Endothelial cell of umbilical vein (primary cell): ENCODE results near the gene SPAG7. TPM values are rescaled to one million over a fixed set of nuclear protein-coding genes. Genes with fewer than 3 reads are reported as not detected.

Experiments used
- BruUV-seq: library from RNA; stranded (reverse); fragments of 400-500 nt; replicated peaks from 2 replicates; lab custom pipeline; 2021; lab: Mats Ljungman, UMichigan
- CTCF ChIA-PET: fragments of 300-600, 350-600 bp; sonication (Branson Sonifier 250); formaldehyde crosslinking; loops from one replicate; lab custom pipeline; 2021; ENCODE audit warnings: antibody characterized with exemption, inconsistent platforms; lab: Charles Lee
- POLR2A ChIA-PET: fragments of 300-600, 350-600 bp; sonication (Branson Sonifier 250); formaldehyde crosslinking; loops from one replicate; lab custom pipeline; 2021; ENCODE audit warnings: antibody characterized with exemption, inconsistent platforms; lab: Charles Lee
- DNase-seq: peaks from one replicate; pipeline ENCODE4 v3.0.0-alpha.2; 2011; ENCODE audit warnings: low read depth, low spot score
- FAIRE-seq: peaks from 2 replicates; lab custom pipeline; 2011; peaks lifted over from hg19 to GRCh38; lab: Jason Lieb, UNC
- H2AFZ ChIP-seq: 2 replicates; pipeline ENCODE4 v1.6.0; 2012; ENCODE audit warnings: low read depth, low read length, control low read depth, inconsistent platforms
- H3K27ac ChIP-seq: 2 replicates; pipeline ENCODE4 v1.5.1; 2011; ENCODE audit warnings: low read depth, mild to moderate bottlenecking, control low read depth, low read length, moderate library complexity; ENCODE audit not compliant: insufficient read depth
- H3K27me3 ChIP-seq, 2 experiments: 2 replicates each; pipeline versions ENCODE4 v1.6.0 to v1.6.1; 2011; ENCODE audit warnings: low read length in 2 of 2, mixed read lengths in 1 of 2; ENCODE audit not compliant: control insufficient read depth in 2 of 2, insufficient read depth in 2 of 2
- H3K36me3 ChIP-seq, 2 experiments: 2 replicates in 1 of 2; 3 replicates in 1 of 2; pipeline ENCODE4 v1.5.1; 2011; ENCODE audit warnings: low read length in 2 of 2, mild to moderate bottlenecking in 1 of 2, moderate library complexity in 1 of 2; ENCODE audit not compliant: control insufficient read depth in 2 of 2, insufficient read depth in 2 of 2; ENCODE audit errors: extremely low read depth in 1 of 2
- H3K4me1 ChIP-seq: 3 replicates; pipeline ENCODE4 v1.5.1; 2011; ENCODE audit warnings: mild to moderate bottlenecking, low read length; ENCODE audit not compliant: control insufficient read depth, insufficient read depth; ENCODE audit errors: extremely low read depth
- H3K4me2 ChIP-seq: 2 replicates; pipeline ENCODE4 v1.6.1; 2011; ENCODE audit warnings: low read length, control low read depth, mixed read lengths; ENCODE audit not compliant: insufficient read depth
- H3K4me3 ChIP-seq, 3 experiments: fragments of 200-600 bp in 1 of 3; sonication (generic), shearing (Covaris generic) in 1 of 3; replicated peaks in 1 of 3; 2 replicates each; pipeline ENCODE4 v1.5.1; 2011 to 2016; ENCODE audit warnings: control low read depth in 3 of 3, low read length in 3 of 3, mild to moderate bottlenecking in 2 of 3, inconsistent platforms in 1 of 3, low read depth in 1 of 3, moderate library complexity in 1 of 3; ENCODE audit not compliant: insufficient read depth in 1 of 3
- H3K79me2 ChIP-seq: 2 replicates; pipeline ENCODE4 v1.6.0; 2012; ENCODE audit warnings: low read length, inconsistent platforms; ENCODE audit not compliant: control insufficient read depth, insufficient read depth
- H3K9ac ChIP-seq: replicated peaks from 2 replicates; pipeline ENCODE3; 2011; ENCODE audit warnings: low read length, control low read depth; ENCODE audit not compliant: insufficient read depth; ENCODE audit errors: extremely low read depth
- H3K9me1 ChIP-seq: replicated peaks from 3 replicates; pipeline ENCODE4 v1.6.0; 2011; ENCODE audit warnings: mild to moderate bottlenecking, low read length; ENCODE audit not compliant: control insufficient read depth, insufficient read depth; ENCODE audit errors: extremely low read depth
- H3K9me3 ChIP-seq: replicated peaks from 2 replicates; pipeline ENCODE4 v1.5.1; 2012; ENCODE audit warnings: low read length, inconsistent platforms; ENCODE audit not compliant: control insufficient read depth, insufficient read depth
- H4K20me1 ChIP-seq: replicated peaks from 2 replicates; pipeline ENCODE3; 2011; ENCODE audit warnings: mild to moderate bottlenecking, low read length; ENCODE audit not compliant: control insufficient read depth, insufficient read depth; ENCODE audit errors: extremely low read depth
- EZH2 ChIP-seq: IDR thresholded peaks from 2 replicates; pipeline ENCODE4 v1.6.1; 2012; ENCODE audit warnings: borderline replicate concordance, low read depth, mild to moderate bottlenecking, moderate library complexity, low read length, inconsistent platforms; ENCODE audit not compliant: severe bottlenecking
- FOS ChIP-seq: IDR thresholded peaks from 2 replicates; pipeline ENCODE4 v1.6.1; 2011; ENCODE audit warnings: mild to moderate bottlenecking, low read length, moderate library complexity, borderline replicate concordance; ENCODE audit not compliant: insufficient read depth
- GATA2 ChIP-seq: IDR thresholded peaks from 2 replicates; pipeline ENCODE4 v1.7.0; 2011; ENCODE audit warnings: low read depth, mild to moderate bottlenecking, moderate library complexity, mixed read lengths, low read length; ENCODE audit not compliant: insufficient read length, insufficient read depth
- JUN ChIP-seq: IDR thresholded peaks from 2 replicates; pipeline ENCODE4 v1.6.1; 2011; ENCODE audit warnings: borderline replicate concordance, low read depth; ENCODE audit not compliant: insufficient read length, insufficient read depth
- MYC ChIP-seq: IDR thresholded peaks from one replicate; pipeline ENCODE4 v1.6.1; 2011; ENCODE audit warnings: mild to moderate bottlenecking, low read depth, low read length
- POLR2A ChIP-seq: IDR thresholded peaks from 2 replicates; pipeline ENCODE4 v1.6.1; 2012; ENCODE audit warnings: low read depth, mild to moderate bottlenecking, control low read depth, low read length
- POLR2AphosphoS5 ChIP-seq: IDR thresholded peaks from 2 replicates; pipeline ENCODE4 v1.6.1; 2012; ENCODE audit warnings: low read depth, mild to moderate bottlenecking, control low read depth, low read length, moderate library complexity; ENCODE audit not compliant: insufficient read depth
- dilution Hi-C: fragments of 300-500 bp; cut with MboI; formaldehyde crosslinking; loops from one replicate; pipeline ENCODE4 v1.15.0; 2019; ENCODE audit warnings: low sequenced_read_pairs; ENCODE audit not compliant: extremely low pct_ligation_motif_present
- intact Hi-C: fragments of 100-400 bp; cut with micrococcal nuclease; formaldehyde crosslinking; loops from one replicate; pipeline ENCODE4 v1.10.0; 2022
- polyA plus RNA-seq, 4 experiments: library from polyadenylated mRNA; depleted of rRNA in 3 of 4; stranded (reverse) in 3 of 4; unstranded in 1 of 4; fragments of >200 nt; gene quantifications; 2 replicates each; pipeline versions ENCODE4 v1.2.1 to v1.2.3, GENCODE V29; 2011 to 2012; ENCODE audit warnings: missing spikeins in 1 of 4
- total RNA-seq: library from RNA; stranded (reverse); gene quantifications from 2 replicates; pipeline ENCODE4 v1.2.3, GENCODE V29; 2021
- TF ChIP-seq, protein P1 (sequence below), 2 donors: IDR thresholded peaks; 1 replicate in 1 of 2; 2 replicates in 1 of 2; pipeline ENCODE4 v1.5.1; 2011; ENCODE audit warnings: low read length in 2 of 2, mild to moderate bottlenecking in 2 of 2, moderate library complexity in 2 of 2, control low read depth in 1 of 2, inconsistent platforms in 1 of 2, low read depth in 1 of 2; ENCODE audit not compliant: insufficient read depth in 1 of 2; ENCODE audit errors: extremely low read depth in 1 of 2
- TF ChIP-seq, protein P2 (sequence below): IDR thresholded peaks from 2 replicates; pipeline ENCODE4 v1.6.1; 2011; ENCODE audit not compliant: insufficient read depth, insufficient read length

SPAG7 gene
- total and polyA plus RNA-seq, 2 donors (not counting 3 experiments of a cell fraction or from before 2014, with no cell fraction given): 68.6 to 75.2 TPM

DNA sequence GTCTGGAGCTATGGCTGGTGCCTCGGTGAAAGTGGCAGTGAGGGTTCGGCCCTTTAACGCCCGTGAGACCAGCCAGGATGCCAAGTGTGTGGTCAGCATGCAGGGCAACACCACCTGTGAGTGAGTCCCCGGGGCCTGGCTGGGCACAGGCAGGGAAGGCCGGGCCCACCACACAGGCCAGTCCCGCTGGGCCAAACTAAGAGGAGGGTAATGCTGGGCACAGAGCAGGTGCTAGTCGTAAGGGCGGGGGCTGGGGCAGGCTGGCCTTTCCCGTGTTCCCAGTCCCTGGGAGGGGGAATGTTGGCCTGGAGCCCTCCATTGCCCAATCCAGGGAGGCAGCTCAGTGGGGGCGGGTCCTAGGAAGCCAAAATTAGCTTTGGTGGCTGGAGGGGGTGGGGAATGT lies 32.6 kb upstream of the SPAG7 start:
- H3K36me3 ChIP-seq: peaks cover 18 to 44% of the 10 kb centered on the region in 2 experiments
- peaks cover 34% of the 10 kb centered on the region for H3K79me2 ChIP-seq

More for the DNA sequence above, 32.6 kb upstream of the SPAG7 start:
- no peak for DNase-seq
- Histone ChIP-seq H2AFZ (no peak overlapping the region), H3K4me3 (no peak overlapping the region), H3K9ac (no peak overlapping the region), H3K9me1 (no peaks in the 10 kb centered on the region), H3K9me3 (no peaks in the 10 kb centered on the region), H3K27me3 (no peaks in the 10 kb centered on the region), H4K20me1 (no peaks in the 10 kb centered on the region), H3K4me1 (peaks cover 19% of the 10 kb centered on the region), H3K27ac (no peak overlapping the region), H3K4me2 (no peak overlapping the region)
- CTCF ChIA-PET: interaction anchor here (1.2 to 4.2 kb wide), 3 partner anchors 14 to 91 kb away, joined by 3 to 21 read pairs (median 3); no protein-coding TSS in a partner anchor
- dilution Hi-C loops: no loop called here
- POLR2A ChIA-PET: no interaction called here
- intact Hi-C loops: no loop called here
- FAIRE-seq: no peak
- no TSS peak for BruUV-seq
- TF ChIP-seq, protein P1, sequence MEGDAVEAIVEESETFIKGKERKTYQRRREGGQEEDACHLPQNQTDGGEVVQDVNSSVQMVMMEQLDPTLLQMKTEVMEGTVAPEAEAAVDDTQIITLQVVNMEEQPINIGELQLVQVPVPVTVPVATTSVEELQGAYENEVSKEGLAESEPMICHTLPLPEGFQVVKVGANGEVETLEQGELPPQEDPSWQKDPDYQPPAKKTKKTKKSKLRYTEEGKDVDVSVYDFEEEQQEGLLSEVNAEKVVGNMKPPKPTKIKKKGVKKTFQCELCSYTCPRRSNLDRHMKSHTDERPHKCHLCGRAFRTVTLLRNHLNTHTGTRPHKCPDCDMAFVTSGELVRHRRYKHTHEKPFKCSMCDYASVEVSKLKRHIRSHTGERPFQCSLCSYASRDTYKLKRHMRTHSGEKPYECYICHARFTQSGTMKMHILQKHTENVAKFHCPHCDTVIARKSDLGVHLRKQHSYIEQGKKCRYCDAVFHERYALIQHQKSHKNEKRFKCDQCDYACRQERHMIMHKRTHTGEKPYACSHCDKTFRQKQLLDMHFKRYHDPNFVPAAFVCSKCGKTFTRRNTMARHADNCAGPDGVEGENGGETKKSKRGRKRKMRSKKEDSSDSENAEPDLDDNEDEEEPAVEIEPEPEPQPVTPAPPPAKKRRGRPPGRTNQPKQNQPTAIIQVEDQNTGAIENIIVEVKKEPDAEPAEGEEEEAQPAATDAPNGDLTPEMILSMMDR (IDR thresholded peaks at IDR 0.05; ENCODE audit: extremely low read depth in 1 of 2, insufficient read depth in 1 of 2, low read depth in 1 of 2, low read length in 2 of 2): no peak
- TF ChIP-seq POLR2AphosphoS5 (no peak), EZH2 (no peak), MYC (no peak), POLR2A (no peak), JUN (no peak), GATA2 (no peak), FOS (no peak)
- TF ChIP-seq, protein P2, sequence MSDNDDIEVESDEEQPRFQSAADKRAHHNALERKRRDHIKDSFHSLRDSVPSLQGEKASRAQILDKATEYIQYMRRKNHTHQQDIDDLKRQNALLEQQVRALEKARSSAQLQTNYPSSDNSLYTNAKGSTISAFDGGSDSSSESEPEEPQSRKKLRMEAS: no peak
